ENCODE data around the gene PAPOLG. TPM values are rescaled to one million over a fixed set of nuclear protein-coding genes. Genes with fewer than 3 reads are reported as not detected.

Gene PAPOLG
- total RNA-seq, 1 donor from 2014 or later: 20.9 TPM

DNA sequence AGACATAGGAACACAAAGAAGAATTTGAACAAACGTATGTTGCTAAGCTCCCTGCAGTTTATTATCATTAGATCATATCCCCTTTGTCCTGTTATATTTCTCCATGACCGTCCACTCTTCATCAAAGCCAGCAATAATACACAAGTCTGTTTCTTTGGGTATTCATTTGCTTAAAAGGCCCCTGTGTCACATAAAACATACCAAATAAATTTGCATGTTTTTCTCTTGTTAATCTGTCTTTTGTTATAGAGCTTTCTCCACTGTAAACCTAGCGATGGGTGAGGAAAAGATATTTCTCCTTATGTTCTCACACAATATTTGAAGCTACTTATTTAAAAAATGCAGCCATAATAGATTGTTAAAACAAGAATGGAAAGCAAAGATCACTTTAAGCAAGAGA lies 82.4 kb downstream of the PAPOLG start:
- Mint-ChIP-seq H3K27me3 (peaks cover 10% of the 10 kb centered on the region), H3K4me3 (no peak overlapping the region), H3K27ac (no peak overlapping the region), H3K36me3 (no peaks in the 10 kb centered on the region), H3K9me3 (no peaks in the 10 kb centered on the region), H3K4me1 (ENCODE audit: unreplicated experiment) (peaks cover 4% of the 10 kb centered on the region)
- DNase-seq (ENCODE audit: extremely low spot score, unreplicated experiment): no peak
- TF ChIP-seq, protein P1, sequence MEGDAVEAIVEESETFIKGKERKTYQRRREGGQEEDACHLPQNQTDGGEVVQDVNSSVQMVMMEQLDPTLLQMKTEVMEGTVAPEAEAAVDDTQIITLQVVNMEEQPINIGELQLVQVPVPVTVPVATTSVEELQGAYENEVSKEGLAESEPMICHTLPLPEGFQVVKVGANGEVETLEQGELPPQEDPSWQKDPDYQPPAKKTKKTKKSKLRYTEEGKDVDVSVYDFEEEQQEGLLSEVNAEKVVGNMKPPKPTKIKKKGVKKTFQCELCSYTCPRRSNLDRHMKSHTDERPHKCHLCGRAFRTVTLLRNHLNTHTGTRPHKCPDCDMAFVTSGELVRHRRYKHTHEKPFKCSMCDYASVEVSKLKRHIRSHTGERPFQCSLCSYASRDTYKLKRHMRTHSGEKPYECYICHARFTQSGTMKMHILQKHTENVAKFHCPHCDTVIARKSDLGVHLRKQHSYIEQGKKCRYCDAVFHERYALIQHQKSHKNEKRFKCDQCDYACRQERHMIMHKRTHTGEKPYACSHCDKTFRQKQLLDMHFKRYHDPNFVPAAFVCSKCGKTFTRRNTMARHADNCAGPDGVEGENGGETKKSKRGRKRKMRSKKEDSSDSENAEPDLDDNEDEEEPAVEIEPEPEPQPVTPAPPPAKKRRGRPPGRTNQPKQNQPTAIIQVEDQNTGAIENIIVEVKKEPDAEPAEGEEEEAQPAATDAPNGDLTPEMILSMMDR (conservative IDR thresholded peaks at IDR 0.05): no peak

DNA sequence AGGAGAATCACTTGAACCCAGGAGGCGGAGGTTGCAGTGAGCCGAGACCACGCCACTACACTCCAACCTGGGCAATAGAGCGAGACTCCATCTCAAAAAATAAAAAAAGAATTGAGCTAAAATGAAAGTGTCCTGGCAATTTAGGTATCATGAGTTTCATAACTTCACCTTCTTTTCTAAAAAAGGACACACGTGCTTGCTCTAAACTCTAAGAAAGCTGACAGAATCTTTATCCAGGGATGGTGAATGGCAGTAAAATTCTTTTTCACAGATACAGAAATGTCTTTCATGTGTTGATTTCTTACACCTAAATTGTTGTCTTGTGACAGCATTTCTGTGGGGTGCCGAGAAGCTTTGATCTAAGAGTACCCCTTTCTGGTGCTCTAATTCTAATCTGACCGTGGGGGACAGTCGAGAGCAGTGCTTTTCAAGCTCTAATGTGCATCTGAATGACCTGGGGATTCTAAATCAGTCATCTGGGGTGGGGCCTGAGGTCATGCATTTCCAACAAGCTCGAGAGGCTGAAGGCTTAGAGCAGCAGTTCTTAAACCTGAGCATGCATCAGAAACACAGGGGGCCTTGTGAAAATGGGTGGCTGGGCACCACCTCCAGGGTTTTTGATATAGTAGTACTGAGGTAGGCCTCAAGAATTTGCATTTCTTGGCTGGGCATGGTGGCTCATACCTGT lies 83.2 kb downstream of the PAPOLG start:
- DNase-seq (ENCODE audit: extremely low spot score, unreplicated experiment): no peak
- Mint-ChIP-seq H3K36me3 (no peaks in the 10 kb centered on the region), H3K27ac (no peak overlapping the region), H3K4me3 (no peak overlapping the region), H3K4me1 (ENCODE audit: unreplicated experiment) (peaks cover 4% of the 10 kb centered on the region), H3K27me3 (peaks cover 10% of the 10 kb centered on the region), H3K9me3 (peaks cover 4% of the 10 kb centered on the region)
- TF ChIP-seq, protein P1 (conservative IDR thresholded peaks at IDR 0.05): no peak

DNA sequence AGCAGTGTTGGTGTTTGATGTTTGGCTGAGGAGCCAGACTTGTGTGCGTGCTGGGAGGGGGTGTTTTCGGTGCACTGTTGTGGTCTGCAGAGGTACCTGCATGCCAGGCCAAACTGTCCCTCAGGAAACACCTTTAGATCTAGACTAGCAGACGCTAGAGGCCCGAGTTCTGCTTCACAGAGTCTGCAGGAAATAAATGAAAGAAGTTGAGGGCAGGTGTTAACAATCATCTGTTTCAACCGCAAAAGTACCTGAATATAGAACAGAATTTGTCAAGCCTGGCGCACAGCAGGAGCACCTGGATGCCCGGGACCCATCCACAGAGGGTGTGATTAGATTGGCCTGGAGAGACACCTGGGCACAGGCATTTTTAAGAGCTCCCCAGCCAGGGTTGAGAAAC lies 84.8 kb downstream of the PAPOLG start:
- peaks cover 4% of the 10 kb centered on the region for H3K9me3 Mint-ChIP-seq
- H3K27me3 Mint-ChIP-seq: peaks cover 5% of the 10 kb centered on the region
- no peak overlapping the region for H3K4me3 Mint-ChIP-seq
- TF ChIP-seq, protein P1 (conservative IDR thresholded peaks at IDR 0.05): no peak
- H3K36me3 Mint-ChIP-seq: no peaks in the 10 kb centered on the region
- DNase-seq (ENCODE audit: extremely low spot score, unreplicated experiment): no peak
- H3K27ac Mint-ChIP-seq: no peak overlapping the region
- peaks cover 4% of the 10 kb centered on the region for H3K4me1 Mint-ChIP-seq (ENCODE audit: unreplicated experiment)

DNA sequence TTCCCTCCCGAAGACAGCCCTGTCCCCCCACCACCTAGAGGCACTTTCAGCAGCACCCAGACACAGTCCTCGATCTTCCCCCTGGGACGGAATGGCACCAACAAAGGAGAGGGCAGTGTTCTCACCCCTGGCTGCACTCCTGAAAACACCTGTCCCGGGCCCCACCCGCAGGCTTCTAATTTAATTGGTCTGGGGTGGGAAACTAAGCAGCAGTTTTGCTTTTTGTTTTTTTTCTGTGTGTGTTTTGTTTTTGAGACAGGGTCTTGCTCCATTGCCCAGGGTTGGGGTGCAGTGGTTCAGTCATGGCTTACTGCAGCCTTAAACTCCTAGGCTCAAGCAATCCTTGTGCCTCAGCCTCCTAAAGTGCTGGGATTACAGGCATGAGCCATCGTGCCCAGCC lies 86.9 kb downstream of the PAPOLG start:
- H3K27me3 Mint-ChIP-seq: no peaks in the 10 kb centered on the region
- H3K9me3 Mint-ChIP-seq: peaks cover 4% of the 10 kb centered on the region
- no peak overlapping the region for H3K4me3 Mint-ChIP-seq
- H3K4me1 Mint-ChIP-seq (ENCODE audit: unreplicated experiment): peaks cover 4% of the 10 kb centered on the region
- TF ChIP-seq, protein P1 (conservative IDR thresholded peaks at IDR 0.05): no peak
- H3K36me3 Mint-ChIP-seq: no peaks in the 10 kb centered on the region
- DNase-seq (ENCODE audit: extremely low spot score, unreplicated experiment): no peak
- no peak overlapping the region for H3K27ac Mint-ChIP-seq

DNA sequence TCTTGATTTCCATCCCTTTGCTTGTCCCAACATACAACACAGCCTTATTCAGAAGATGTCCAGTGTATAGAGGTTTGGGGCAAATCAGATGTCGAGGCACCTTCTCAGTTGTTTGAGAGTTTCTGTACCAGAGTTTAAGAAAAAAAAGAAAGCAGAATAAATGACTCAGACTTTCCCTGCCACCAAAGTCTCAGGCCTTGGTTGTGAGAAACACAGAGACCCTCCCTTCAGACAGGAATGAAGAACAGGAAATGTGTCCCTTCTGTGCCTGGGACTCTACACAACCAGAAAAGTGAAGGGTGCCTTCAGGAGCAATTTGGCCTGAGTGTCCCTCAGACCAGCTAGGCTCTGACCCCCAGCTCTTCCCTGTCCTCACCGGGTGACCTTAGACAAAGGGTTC lies 88.0 kb downstream of the PAPOLG start:
- Mint-ChIP-seq H3K4me3 (no peak overlapping the region), H3K36me3 (no peaks in the 10 kb centered on the region), H3K4me1 (ENCODE audit: unreplicated experiment) (no peaks in the 10 kb centered on the region), H3K27ac (no peak overlapping the region), H3K9me3 (peaks cover 4% of the 10 kb centered on the region), H3K27me3 (no peaks in the 10 kb centered on the region)
- TF ChIP-seq, protein P1 (conservative IDR thresholded peaks at IDR 0.05): no peak
- no peak for DNase-seq (ENCODE audit: extremely low spot score, unreplicated experiment)

Measured in type B pancreatic cell (in vitro differentiated cells).